Natural killer cell (primary cell): ENCODE measurements around the gene EHD1. TPM values are rescaled to one million over a fixed set of nuclear protein-coding genes. Genes with fewer than 3 reads are reported as not detected.

Source experiments
- ATAC-seq, 3 donors: fragments of 150-1000 bp in 2 of 3; fragments of 200-7000 bp in 1 of 3; cut with Tn5 transposase; 1 replicate in 1 of 3; 2 replicates in 2 of 3; pipeline ENCODE4 v1.10.0; 2021; ENCODE audit warnings: mild to moderate bottlenecking in 2 of 3, moderate library complexity in 2 of 3
- DNase-seq, 2 donors: peaks; one replicate each; pipeline versions ENCODE4 v3.0.0 to v3.0.0-alpha.2; 2013 to 2021; ENCODE audit warnings: mixed read lengths in 1 of 2
- H3K27ac ChIP-seq: one replicate; pipeline ENCODE4 v1.5.1; 2013; ENCODE audit warnings: mild to moderate bottlenecking, low read length
- H3K27me3 ChIP-seq: one replicate; pipeline ENCODE4 v1.6.1; 2013; ENCODE audit warnings: low read length; ENCODE audit not compliant: control insufficient read depth, insufficient read depth
- H3K36me3 ChIP-seq: one replicate; pipeline ENCODE4 v1.6.1; 2013; ENCODE audit warnings: low read length; ENCODE audit not compliant: control insufficient read depth, insufficient read depth
- H3K4me1 ChIP-seq: one replicate; pipeline ENCODE4 v1.6.1; 2013; ENCODE audit warnings: low read length; ENCODE audit not compliant: control insufficient read depth, insufficient read depth
- H3K4me3 ChIP-seq: one replicate; pipeline ENCODE4 v1.5.1; 2013; ENCODE audit warnings: low read length
- H3K9me3 ChIP-seq: one replicate; pipeline ENCODE4 v1.6.1; 2013; ENCODE audit warnings: low read length; ENCODE audit not compliant: control insufficient read depth, insufficient read depth
- H3K27ac Mint-ChIP-seq, 2 donors: one replicate each; pipeline ENCODE4 v1.8.0; 2022; ENCODE audit warnings: mild to moderate bottlenecking in 2 of 2, mixed read lengths in 2 of 2, moderate library complexity in 1 of 2
- H3K27me3 Mint-ChIP-seq, 2 donors: one replicate each; pipeline ENCODE4 v1.8.0; 2022; ENCODE audit warnings: low read depth in 2 of 2, mixed read lengths in 2 of 2
- H3K36me3 Mint-ChIP-seq: one replicate; pipeline ENCODE4 v1.8.0; 2022; ENCODE audit warnings: mixed read lengths
- H3K4me1 Mint-ChIP-seq, 2 donors: one replicate each; pipeline ENCODE4 v1.8.0; 2022; ENCODE audit warnings: mixed read lengths in 2 of 2
- H3K4me3 Mint-ChIP-seq: one replicate; pipeline ENCODE4 v1.8.0; 2022; ENCODE audit warnings: mild to moderate bottlenecking, moderate library complexity, mixed read lengths
- H3K9me3 Mint-ChIP-seq, 2 donors: one replicate each; pipeline ENCODE4 v1.8.0; 2022; ENCODE audit warnings: mixed read lengths in 2 of 2
- WGBS: methylation state at CpG from one replicate; pipeline ENCODE4 v1.1.7; 2013; ENCODE audit warnings: missing lambda C conversion rate; ENCODE audit not compliant: insufficient coverage; 5-methylcytosine and 5-hydroxymethylcytosine counted together
- intact Hi-C: fragments of 100-400 bp; cut with micrococcal nuclease; formaldehyde crosslinking; loops from one replicate; pipeline ENCODE4 v1.14.2; 2022
- total RNA-seq, 4 donors: library from RNA; stranded (reverse); fragments of 120-200 nt in 1 of 4; gene quantifications; one replicate each; pipeline versions ENCODE4 v1.2.3 to v1.2.4, GENCODE V29; 2013 to 2022
- TF ChIP-seq, protein P1 (sequence below): fragments of 200-600 bp; IDR thresholded peaks from one replicate; pipeline ENCODE4 v1.8.0; 2022; ENCODE audit warnings: antibody characterized with exemption

Gene EHD1
- total RNA-seq, 3 donors from 2014 or later (not counting 1 experiment from before 2014, with no cell fraction given) = 218 to 246 (median 225) TPM

DNA sequence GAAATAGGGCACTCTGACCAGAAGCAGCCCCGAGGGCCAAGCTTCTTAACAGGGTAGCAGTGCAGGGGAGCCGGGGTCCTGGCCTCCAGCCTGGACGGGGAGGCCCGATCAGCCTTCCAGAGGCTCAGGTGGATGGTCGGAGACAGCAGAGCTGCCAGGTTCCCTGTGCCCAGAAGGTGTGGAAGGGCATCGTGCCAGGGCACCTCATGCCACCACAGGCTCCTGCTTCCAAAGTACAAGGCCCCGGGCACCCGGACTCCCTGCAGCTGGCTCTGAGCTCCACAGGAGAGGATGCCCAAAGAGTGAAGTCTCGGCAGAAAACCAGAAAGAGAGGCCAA is 14.3 kb downstream of the EHD1 start:
- H3K36me3 Mint-ChIP-seq = no peaks in the 10 kb centered on the region
- H3K4me3 ChIP-seq = peak overlapping the region; percentile 10
- H3K27ac ChIP-seq = peak overlapping the region; percentile 91
- peak overlapping the region; percentile 81 for H3K4me3 Mint-ChIP-seq
- no peaks in the 10 kb centered on the region for H3K9me3 Mint-ChIP-seq
- no peak for DNase-seq
- peaks cover 65 to 85% of the 10 kb centered on the region in 2 donors for H3K4me1 Mint-ChIP-seq
- peaks cover 25% of the 10 kb centered on the region for H3K36me3 ChIP-seq
- no peaks in the 10 kb centered on the region for H3K9me3 ChIP-seq
- peak overlapping the region; percentile 95 to 96 for H3K27ac Mint-ChIP-seq
- intact Hi-C loops = loop anchor here (2.0 kb wide), 2 partner anchors 15 to 17 kb away; partner anchors contain the start of gene EHD1
- peaks cover 99% of the 10 kb centered on the region for H3K4me1 ChIP-seq
- no peak for ATAC-seq
- no peaks in the 10 kb centered on the region for H3K27me3 ChIP-seq
- TF ChIP-seq, protein P1, sequence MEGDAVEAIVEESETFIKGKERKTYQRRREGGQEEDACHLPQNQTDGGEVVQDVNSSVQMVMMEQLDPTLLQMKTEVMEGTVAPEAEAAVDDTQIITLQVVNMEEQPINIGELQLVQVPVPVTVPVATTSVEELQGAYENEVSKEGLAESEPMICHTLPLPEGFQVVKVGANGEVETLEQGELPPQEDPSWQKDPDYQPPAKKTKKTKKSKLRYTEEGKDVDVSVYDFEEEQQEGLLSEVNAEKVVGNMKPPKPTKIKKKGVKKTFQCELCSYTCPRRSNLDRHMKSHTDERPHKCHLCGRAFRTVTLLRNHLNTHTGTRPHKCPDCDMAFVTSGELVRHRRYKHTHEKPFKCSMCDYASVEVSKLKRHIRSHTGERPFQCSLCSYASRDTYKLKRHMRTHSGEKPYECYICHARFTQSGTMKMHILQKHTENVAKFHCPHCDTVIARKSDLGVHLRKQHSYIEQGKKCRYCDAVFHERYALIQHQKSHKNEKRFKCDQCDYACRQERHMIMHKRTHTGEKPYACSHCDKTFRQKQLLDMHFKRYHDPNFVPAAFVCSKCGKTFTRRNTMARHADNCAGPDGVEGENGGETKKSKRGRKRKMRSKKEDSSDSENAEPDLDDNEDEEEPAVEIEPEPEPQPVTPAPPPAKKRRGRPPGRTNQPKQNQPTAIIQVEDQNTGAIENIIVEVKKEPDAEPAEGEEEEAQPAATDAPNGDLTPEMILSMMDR = no peak
- no peaks in the 10 kb centered on the region for H3K27me3 Mint-ChIP-seq
- WGBS = 59% methylated on average over 9 of the region's 9 CpGs

DNA sequence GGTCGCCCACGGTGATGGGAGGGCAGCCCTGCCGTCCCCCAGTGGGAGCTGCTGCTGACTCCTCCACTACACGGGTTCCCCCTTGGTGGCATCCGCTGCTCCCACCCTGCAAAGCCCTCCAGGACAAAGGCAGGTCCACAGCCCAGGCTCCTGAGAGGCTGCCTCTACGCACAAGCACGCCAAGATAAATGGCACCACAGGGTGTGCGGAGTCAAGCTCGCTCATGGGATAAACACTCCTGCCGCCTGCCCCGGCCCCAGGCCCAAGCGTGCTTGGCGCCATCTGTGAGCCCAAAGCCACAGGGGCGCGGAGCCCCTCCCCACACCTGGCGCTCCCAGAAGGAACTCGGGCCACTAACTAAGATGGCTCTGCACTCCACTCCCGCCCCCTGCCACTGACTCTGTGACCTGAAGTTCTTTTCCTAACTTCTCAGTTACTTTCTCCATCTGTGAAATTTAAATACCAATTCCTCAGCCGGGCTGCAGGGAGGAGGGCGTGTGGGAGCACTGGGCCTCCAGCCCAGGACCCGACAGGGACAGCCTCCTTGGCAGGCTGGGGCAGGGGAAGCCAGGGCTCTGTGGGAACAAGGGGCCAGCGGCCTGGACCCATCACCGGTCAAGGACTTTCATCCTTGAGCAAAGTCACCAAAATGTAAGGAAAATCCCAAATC is 14.9 kb downstream of the EHD1 start:
- 84% methylated on average over 23 of the region's 23 CpGs for WGBS
- peak overlapping the region; percentile 81 for H3K4me3 Mint-ChIP-seq
- Histone ChIP-seq H3K4me3 (no peak overlapping the region), H3K9me3 (no peaks in the 10 kb centered on the region), H3K4me1 (peaks cover 99% of the 10 kb centered on the region), H3K27ac (peak overlapping the region; percentile 91), H3K36me3 (peaks cover 23% of the 10 kb centered on the region), H3K27me3 (no peaks in the 10 kb centered on the region)
- H3K27ac Mint-ChIP-seq = peak overlapping the region; percentile 95 to 96
- TF ChIP-seq, protein P1 = no peak
- peaks cover 65 to 85% of the 10 kb centered on the region in 2 donors for H3K4me1 Mint-ChIP-seq
- H3K9me3 Mint-ChIP-seq = no peaks in the 10 kb centered on the region
- H3K27me3 Mint-ChIP-seq = no peaks in the 10 kb centered on the region
- no peaks in the 10 kb centered on the region for H3K36me3 Mint-ChIP-seq
- intact Hi-C loops = loop anchor here (2.0 kb wide), 2 partner anchors 15 to 17 kb away; partner anchors contain the start of gene EHD1
- DNase-seq = no peak
- ATAC-seq = no peak

DNA sequence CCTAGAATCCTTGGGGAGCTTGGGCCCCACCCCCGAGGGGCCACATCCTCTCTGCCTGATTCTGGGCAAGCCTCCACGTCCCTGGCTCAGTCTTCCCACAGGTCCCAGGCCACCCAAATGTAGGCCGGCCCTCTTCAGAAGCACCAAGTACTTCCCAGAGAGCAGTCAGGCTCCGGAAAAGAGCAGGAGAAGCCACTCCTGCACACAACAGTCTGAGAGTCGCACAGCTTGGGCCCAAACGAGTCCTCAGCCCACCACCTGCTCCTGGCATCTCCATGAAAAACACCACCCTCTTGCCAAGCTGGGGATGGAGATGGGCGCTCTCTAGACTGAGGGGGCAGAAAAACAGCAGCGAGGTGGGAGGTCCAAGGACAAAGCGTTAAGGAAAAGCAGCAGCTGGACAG is 15.4 kb downstream of the EHD1 start:
- ATAC-seq (no peak), DNase-seq (no peak)
- peaks cover 60 to 83% of the 10 kb centered on the region in 2 donors for H3K4me1 Mint-ChIP-seq
- H3K27ac ChIP-seq = peak overlapping the region; percentile 91
- no peaks in the 10 kb centered on the region for H3K27me3 Mint-ChIP-seq
- TF ChIP-seq, protein P1 = no peak
- H3K9me3 Mint-ChIP-seq = no peaks in the 10 kb centered on the region
- no peaks in the 10 kb centered on the region for H3K9me3 ChIP-seq
- 70% methylated on average over 9 of the region's 9 CpGs for WGBS
- H3K36me3 ChIP-seq = peaks cover 21% of the 10 kb centered on the region
- H3K27ac Mint-ChIP-seq = peak overlapping the region; percentile 95 to 96
- H3K27me3 ChIP-seq = no peaks in the 10 kb centered on the region
- no peak overlapping the region for H3K4me3 ChIP-seq
- H3K4me1 ChIP-seq = peaks cover 99% of the 10 kb centered on the region
- H3K36me3 Mint-ChIP-seq = no peaks in the 10 kb centered on the region
- intact Hi-C loops = no loop called here
- peak overlapping the region; percentile 76 for H3K4me3 Mint-ChIP-seq
